IMR-90 (cell line): ENCODE results near the gene LLCFC1.

ENCODE experiments used
- RAD21 ChIP-seq: IDR thresholded peaks from 2 replicates; pipeline ENCODE4 v1.6.1; 2012; ENCODE audit warnings: low read length, improper control_type of control experiment
- RFX5 ChIP-seq: IDR thresholded peaks from 2 replicates; pipeline ENCODE4 v1.8.0; 2012; ENCODE audit warnings: low read depth, mild to moderate bottlenecking, low read length, moderate library complexity
- TF ChIP-seq, protein P1 (sequence below): fragments of 150-350 bp; IDR thresholded peaks from 2 replicates; pipeline ENCODE4 v1.6.1; 2016; ENCODE audit warnings: low read depth, mild to moderate bottlenecking, low read length, moderate library complexity, borderline replicate concordance
- TF ChIP-seq, protein P2 (sequence below): conservative IDR thresholded peaks from 2 replicates; pipeline ENCODE4 v1.5.1; 2012; ENCODE audit warnings: mild to moderate bottlenecking, low read depth, low read length, improper control_type of control experiment

DNA sequence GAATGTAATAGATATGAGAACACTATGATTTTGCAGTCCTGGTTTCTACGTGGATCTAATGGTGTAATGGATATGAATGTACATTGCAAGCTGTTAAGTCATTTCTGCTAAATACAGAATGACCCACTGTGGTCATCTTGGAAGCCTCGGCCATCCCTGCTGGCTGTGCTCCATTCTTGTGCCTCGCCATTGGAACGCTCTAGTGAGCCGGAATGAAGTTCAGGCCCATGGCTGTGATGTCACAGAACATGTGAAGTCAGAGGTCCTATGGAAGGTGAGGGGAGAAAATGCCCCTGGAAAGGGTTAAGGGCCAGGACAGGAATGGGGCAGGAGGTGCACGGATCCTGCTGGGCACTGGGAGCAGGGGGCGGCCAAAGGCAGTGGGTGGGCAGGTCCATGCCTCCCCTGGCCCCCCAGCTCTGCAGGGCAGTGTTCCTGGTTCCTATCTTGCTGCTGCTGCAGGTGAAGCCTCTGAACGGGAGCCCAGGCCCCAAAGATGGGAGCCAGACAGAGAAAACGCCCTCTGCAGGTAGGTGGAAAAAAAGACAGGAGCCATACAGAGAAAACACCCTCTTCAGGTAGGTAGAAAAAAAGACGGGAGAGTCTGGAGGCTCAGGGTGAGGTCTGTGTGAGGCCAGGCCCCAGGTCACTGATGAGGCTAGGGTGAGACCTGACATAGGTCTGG is at the start of gene LLCFC1:
- TF ChIP-seq, protein P1, sequence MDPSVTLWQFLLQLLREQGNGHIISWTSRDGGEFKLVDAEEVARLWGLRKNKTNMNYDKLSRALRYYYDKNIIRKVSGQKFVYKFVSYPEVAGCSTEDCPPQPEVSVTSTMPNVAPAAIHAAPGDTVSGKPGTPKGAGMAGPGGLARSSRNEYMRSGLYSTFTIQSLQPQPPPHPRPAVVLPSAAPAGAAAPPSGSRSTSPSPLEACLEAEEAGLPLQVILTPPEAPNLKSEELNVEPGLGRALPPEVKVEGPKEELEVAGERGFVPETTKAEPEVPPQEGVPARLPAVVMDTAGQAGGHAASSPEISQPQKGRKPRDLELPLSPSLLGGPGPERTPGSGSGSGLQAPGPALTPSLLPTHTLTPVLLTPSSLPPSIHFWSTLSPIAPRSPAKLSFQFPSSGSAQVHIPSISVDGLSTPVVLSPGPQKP: no peak
- TF ChIP-seq RAD21: no peak
- TF ChIP-seq RFX5: no peak
- TF ChIP-seq, protein P2, sequence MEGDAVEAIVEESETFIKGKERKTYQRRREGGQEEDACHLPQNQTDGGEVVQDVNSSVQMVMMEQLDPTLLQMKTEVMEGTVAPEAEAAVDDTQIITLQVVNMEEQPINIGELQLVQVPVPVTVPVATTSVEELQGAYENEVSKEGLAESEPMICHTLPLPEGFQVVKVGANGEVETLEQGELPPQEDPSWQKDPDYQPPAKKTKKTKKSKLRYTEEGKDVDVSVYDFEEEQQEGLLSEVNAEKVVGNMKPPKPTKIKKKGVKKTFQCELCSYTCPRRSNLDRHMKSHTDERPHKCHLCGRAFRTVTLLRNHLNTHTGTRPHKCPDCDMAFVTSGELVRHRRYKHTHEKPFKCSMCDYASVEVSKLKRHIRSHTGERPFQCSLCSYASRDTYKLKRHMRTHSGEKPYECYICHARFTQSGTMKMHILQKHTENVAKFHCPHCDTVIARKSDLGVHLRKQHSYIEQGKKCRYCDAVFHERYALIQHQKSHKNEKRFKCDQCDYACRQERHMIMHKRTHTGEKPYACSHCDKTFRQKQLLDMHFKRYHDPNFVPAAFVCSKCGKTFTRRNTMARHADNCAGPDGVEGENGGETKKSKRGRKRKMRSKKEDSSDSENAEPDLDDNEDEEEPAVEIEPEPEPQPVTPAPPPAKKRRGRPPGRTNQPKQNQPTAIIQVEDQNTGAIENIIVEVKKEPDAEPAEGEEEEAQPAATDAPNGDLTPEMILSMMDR: no peak
